K562 (cell line): Measurements from ENCODE around the gene H2AZ2. TPM values are rescaled to one million over a fixed set of nuclear protein-coding genes. Genes with fewer than 3 reads are reported as not detected.

Experiments used
- FOXJ2 ChIP-seq: fragments of 200-800 bp; sonication (Bioruptor generic); IDR thresholded peaks from 2 replicates; pipeline ENCODE4 v1.6.1; 2016; ENCODE audit warnings: missing genetic modification characterization, missing compliant biosample characterization
- MYC ChIP-seq, 2 experiments: fragments of 250-450 bp in 1 of 2; sonication (Bioruptor Pico) in 1 of 2; IDR thresholded peaks; 2 replicates each; pipeline versions ENCODE4 v1.5.1 to v1.6.1; 2012 to 2021; ENCODE audit warnings: low read depth in 2 of 2, borderline replicate concordance in 1 of 2, improper control_type of control experiment in 1 of 2, low read length in 1 of 2, mild to moderate bottlenecking in 1 of 2, moderate library complexity in 1 of 2
- SIN3B ChIP-seq: fragments of 450-650 bp; IDR thresholded peaks from 2 replicates; pipeline ENCODE4 v1.6.1; 2017; ENCODE audit warnings: low read depth, mild to moderate bottlenecking, moderate library complexity
- SMC3 ChIP-seq: conservative IDR thresholded peaks from 2 replicates; pipeline ENCODE4 v1.6.1; 2011; ENCODE audit warnings: low read depth, low read length, improper control_type of control experiment; ENCODE audit not compliant: insufficient read depth
- SPI1 ChIP-seq: IDR thresholded peaks from 2 replicates; pipeline ENCODE4 v1.6.1; 2011; ENCODE audit warnings: low read depth, low read length, control low read depth, borderline replicate concordance
- ZFP1 ChIP-seq: fragments of 450-650 bp; formaldehyde crosslinking; IDR thresholded peaks from 2 replicates; pipeline ENCODE4 v1.4.0; 2020; ENCODE audit warnings: mild to moderate bottlenecking, mixed read lengths
- ZNF274 ChIP-seq: IDR thresholded peaks from 2 replicates; pipeline ENCODE4 v1.6.1; 2011; ENCODE audit warnings: low read depth, mild to moderate bottlenecking, low read length, moderate library complexity, borderline replicate concordance
- ZNF668 ChIP-seq: fragments of 250-450 bp; sonication (Bioruptor Pico); IDR thresholded peaks from 2 replicates; pipeline ENCODE4 v1.8.0; 2022; ENCODE audit warnings: mild to moderate bottlenecking, inconsistent platforms
- ZNF75A ChIP-seq: fragments of 450-650 bp; formaldehyde crosslinking; IDR thresholded peaks from 2 replicates; pipeline ENCODE4 v1.4.0; 2020; ENCODE audit warnings: mild to moderate bottlenecking
- polyA plus RNA-seq, 8 experiments: library from polyadenylated mRNA; depleted of rRNA in 4 of 8; stranded (reverse) in 5 of 8; unstranded in 3 of 8; fragments of >200 nt; fragmentation: Nextera tagmentation in 2 of 8; fragmentation: Illumina TruSeq in 1 of 8; extraction: Ambion mirVana in 2 of 8; extraction: Trizol in 1 of 8; gene quantifications; 2 replicates each; pipeline versions ENCODE4 v1.2.1 to v1.2.3, GENCODE V29; 2011 to 2014; ENCODE audit warnings: inconsistent platforms in 1 of 8, missing spikeins in 1 of 8
- total RNA-seq, 7 experiments: library from RNA; depleted of rRNA in 6 of 7; stranded (reverse); fragments of >200 nt in 6 of 7; fragmentation: Illumina TruSeq in 2 of 7; extraction: Trizol in 2 of 7; gene quantifications; 2 replicates each; pipeline versions ENCODE4 v1.2.1 to v1.2.3, GENCODE V29; 2011 to 2021; ENCODE audit warnings: low replicate concordance in 1 of 7
- TF ChIP-seq, protein P1 (sequence below): fragments of 250-450 bp; sonication (Bioruptor Pico); IDR thresholded peaks from 2 replicates; pipeline ENCODE4 v1.4.0; 2020; ENCODE audit warnings: mild to moderate bottlenecking, moderate library complexity, borderline replicate concordance
- TF ChIP-seq, protein P2 (sequence below): fragments of 450-650 bp; IDR thresholded peaks from 2 replicates; pipeline ENCODE4 v1.6.1; 2016; ENCODE audit warnings: missing biosample characterization, missing genetic modification characterization
- TF ChIP-seq, protein P3 (sequence below): fragments of 450-650 bp; IDR thresholded peaks from 2 replicates; pipeline ENCODE4 v1.6.1; 2014; ENCODE audit warnings: low read depth, mild to moderate bottlenecking, moderate library complexity, borderline replicate concordance
- TF ChIP-seq, protein P4 (sequence below), 2 experiments: IDR thresholded peaks in 1 of 2; conservative IDR thresholded peaks in 1 of 2; 2 replicates each; pipeline ENCODE4 v1.6.1; 2016; ENCODE audit warnings: low read depth in 2 of 2, mild to moderate bottlenecking in 1 of 2, missing compliant biosample characterization in 1 of 2, missing genetic modification characterization in 1 of 2, moderate library complexity in 1 of 2
- TF ChIP-seq, protein P5 (sequence below): fragments of 450-650 bp; conservative IDR thresholded peaks from 2 replicates; pipeline ENCODE4 v1.6.1; 2016; ENCODE audit warnings: missing genetic modification characterization, low read depth, mild to moderate bottlenecking, missing compliant biosample characterization, moderate library complexity

Gene H2AZ2
- total and polyA plus RNA-seq, 9 of the 15 experiments (the other 6 are each of a cell fraction or from before 2014, with no cell fraction given) = 105 to 382 (median 286) TPM

DNA sequence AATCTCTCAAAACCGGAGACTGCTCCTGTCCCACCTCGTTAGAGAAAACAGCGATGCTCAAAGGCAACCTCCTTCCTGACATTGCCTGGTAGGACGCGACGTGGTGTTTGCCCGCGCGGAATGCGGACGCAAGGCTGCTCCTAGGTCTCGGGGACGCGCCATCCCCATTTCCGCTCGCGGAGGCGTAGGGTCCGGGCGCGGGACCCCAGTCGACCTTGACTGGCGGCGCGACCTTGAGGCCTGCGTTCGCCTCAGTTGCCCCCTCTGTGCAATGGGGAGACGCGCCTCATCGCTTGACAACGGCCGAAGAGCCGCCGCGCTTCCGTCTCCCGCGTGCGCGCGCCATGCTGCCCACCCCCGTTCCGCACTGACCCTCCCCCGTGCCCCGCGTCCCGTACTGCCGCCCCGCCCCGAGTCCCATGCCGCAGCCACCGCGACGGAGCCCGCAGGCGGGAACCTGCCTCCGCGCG lies 51.8 kb downstream of the H2AZ2 start (continued):
- no peak for TF ChIP-seq SPI1
- no peak; the same call in 1 of the 2 replicates for TF ChIP-seq MYC (IDR thresholded peaks at IDR 0.05; ENCODE audit: low read depth, low read length)
- TF ChIP-seq MYC (CRISPR knock-in tag; IDR thresholded peaks at IDR 0.05; ENCODE audit: borderline replicate concordance, low read depth) = no peak
- TF ChIP-seq, protein P1, sequence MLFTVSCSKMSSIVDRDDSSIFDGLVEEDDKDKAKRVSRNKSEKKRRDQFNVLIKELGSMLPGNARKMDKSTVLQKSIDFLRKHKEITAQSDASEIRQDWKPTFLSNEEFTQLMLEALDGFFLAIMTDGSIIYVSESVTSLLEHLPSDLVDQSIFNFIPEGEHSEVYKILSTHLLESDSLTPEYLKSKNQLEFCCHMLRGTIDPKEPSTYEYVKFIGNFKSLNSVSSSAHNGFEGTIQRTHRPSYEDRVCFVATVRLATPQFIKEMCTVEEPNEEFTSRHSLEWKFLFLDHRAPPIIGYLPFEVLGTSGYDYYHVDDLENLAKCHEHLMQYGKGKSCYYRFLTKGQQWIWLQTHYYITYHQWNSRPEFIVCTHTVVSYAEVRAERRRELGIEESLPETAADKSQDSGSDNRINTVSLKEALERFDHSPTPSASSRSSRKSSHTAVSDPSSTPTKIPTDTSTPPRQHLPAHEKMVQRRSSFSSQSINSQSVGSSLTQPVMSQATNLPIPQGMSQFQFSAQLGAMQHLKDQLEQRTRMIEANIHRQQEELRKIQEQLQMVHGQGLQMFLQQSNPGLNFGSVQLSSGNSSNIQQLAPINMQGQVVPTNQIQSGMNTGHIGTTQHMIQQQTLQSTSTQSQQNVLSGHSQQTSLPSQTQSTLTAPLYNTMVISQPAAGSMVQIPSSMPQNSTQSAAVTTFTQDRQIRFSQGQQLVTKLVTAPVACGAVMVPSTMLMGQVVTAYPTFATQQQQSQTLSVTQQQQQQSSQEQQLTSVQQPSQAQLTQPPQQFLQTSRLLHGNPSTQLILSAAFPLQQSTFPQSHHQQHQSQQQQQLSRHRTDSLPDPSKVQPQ (CRISPR knock-in tag) = no peak
- TF ChIP-seq, protein P2, sequence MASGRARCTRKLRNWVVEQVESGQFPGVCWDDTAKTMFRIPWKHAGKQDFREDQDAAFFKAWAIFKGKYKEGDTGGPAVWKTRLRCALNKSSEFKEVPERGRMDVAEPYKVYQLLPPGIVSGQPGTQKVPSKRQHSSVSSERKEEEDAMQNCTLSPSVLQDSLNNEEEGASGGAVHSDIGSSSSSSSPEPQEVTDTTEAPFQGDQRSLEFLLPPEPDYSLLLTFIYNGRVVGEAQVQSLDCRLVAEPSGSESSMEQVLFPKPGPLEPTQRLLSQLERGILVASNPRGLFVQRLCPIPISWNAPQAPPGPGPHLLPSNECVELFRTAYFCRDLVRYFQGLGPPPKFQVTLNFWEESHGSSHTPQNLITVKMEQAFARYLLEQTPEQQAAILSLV (tag) = no peak
- no peak for TF ChIP-seq ZNF668 (CRISPR knock-in tag)
- TF ChIP-seq, protein P3, sequence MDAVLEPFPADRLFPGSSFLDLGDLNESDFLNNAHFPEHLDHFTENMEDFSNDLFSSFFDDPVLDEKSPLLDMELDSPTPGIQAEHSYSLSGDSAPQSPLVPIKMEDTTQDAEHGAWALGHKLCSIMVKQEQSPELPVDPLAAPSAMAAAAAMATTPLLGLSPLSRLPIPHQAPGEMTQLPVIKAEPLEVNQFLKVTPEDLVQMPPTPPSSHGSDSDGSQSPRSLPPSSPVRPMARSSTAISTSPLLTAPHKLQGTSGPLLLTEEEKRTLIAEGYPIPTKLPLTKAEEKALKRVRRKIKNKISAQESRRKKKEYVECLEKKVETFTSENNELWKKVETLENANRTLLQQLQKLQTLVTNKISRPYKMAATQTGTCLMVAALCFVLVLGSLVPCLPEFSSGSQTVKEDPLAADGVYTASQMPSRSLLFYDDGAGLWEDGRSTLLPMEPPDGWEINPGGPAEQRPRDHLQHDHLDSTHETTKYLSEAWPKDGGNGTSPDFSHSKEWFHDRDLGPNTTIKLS = no peak
- no peak for TF ChIP-seq ZNF274
- TF ChIP-seq ZNF75A (CRISPR knock-in tag) = no peak
- TF ChIP-seq SMC3 = no peak
- TF ChIP-seq, protein P4, sequence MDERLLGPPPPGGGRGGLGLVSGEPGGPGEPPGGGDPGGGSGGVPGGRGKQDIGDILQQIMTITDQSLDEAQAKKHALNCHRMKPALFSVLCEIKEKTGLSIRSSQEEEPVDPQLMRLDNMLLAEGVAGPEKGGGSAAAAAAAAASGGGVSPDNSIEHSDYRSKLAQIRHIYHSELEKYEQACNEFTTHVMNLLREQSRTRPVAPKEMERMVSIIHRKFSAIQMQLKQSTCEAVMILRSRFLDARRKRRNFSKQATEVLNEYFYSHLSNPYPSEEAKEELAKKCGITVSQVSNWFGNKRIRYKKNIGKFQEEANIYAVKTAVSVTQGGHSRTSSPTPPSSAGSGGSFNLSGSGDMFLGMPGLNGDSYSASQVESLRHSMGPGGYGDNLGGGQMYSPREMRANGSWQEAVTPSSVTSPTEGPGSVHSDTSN (CRISPR knock-in tag; IDR thresholded peaks at IDR 0.05; ENCODE audit: low read depth) = no peak
- TF ChIP-seq, protein P4 (tag; conservative IDR thresholded peaks at IDR 0.05; ENCODE audit: low read depth) = no peak
- TF ChIP-seq ZFP1 (CRISPR knock-in tag) = no peak
- TF ChIP-seq SIN3B = no peak
- TF ChIP-seq FOXJ2 (tag) = no peak
- TF ChIP-seq, protein P5, sequence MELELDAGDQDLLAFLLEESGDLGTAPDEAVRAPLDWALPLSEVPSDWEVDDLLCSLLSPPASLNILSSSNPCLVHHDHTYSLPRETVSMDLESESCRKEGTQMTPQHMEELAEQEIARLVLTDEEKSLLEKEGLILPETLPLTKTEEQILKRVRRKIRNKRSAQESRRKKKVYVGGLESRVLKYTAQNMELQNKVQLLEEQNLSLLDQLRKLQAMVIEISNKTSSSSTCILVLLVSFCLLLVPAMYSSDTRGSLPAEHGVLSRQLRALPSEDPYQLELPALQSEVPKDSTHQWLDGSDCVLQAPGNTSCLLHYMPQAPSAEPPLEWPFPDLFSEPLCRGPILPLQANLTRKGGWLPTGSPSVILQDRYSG (tag) = no peak
